Measurements from ENCODE around the gene WARS2. TPM values are rescaled to one million over a fixed set of nuclear protein-coding genes. Genes with fewer than 3 reads are reported as not detected.

The WARS2 gene
- total and polyA plus RNA-seq, 2 experiments from 2014 or later, result 6.2 to 19.3 TPM

GRCh38 chr1:118990513-118991152 is 149.8 kb downstream of the WARS2 start:
- Histone ChIP-seq H3K9me2 (replicated peaks; ENCODE audit: insufficient read depth) (no peaks in the 10 kb centered on the region), H3K79me2 (peaks cover 8% of the 10 kb centered on the region), H3K27me3 (peaks cover 93% of the 10 kb centered on the region), H2AFZ (no peak overlapping the region), H3K9me3 (ENCODE audit: low read depth) (no peaks in the 10 kb centered on the region), H3K27ac (no peak overlapping the region), H3K4me3 (no peak overlapping the region), H3K36me3 (replicated peaks; ENCODE audit: insufficient read depth, low read depth) (no peaks in the 10 kb centered on the region), H4K20me1 (ENCODE audit: insufficient read depth, poor library complexity, severe bottlenecking) (no peaks in the 10 kb centered on the region), H3K4me1 (ENCODE audit: insufficient read depth) (peaks cover 4% of the 10 kb centered on the region), H3K4me2 (no peak overlapping the region)
- WGBS (ENCODE audit: low lambda C conversion rate, missing lambda C conversion rate), result 75% methylated on average over 8 of the region's 8 CpGs
- TF ChIP-seq, protein P1, sequence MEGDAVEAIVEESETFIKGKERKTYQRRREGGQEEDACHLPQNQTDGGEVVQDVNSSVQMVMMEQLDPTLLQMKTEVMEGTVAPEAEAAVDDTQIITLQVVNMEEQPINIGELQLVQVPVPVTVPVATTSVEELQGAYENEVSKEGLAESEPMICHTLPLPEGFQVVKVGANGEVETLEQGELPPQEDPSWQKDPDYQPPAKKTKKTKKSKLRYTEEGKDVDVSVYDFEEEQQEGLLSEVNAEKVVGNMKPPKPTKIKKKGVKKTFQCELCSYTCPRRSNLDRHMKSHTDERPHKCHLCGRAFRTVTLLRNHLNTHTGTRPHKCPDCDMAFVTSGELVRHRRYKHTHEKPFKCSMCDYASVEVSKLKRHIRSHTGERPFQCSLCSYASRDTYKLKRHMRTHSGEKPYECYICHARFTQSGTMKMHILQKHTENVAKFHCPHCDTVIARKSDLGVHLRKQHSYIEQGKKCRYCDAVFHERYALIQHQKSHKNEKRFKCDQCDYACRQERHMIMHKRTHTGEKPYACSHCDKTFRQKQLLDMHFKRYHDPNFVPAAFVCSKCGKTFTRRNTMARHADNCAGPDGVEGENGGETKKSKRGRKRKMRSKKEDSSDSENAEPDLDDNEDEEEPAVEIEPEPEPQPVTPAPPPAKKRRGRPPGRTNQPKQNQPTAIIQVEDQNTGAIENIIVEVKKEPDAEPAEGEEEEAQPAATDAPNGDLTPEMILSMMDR (IDR thresholded peaks at IDR 0.05; ENCODE audit: poor library complexity), result no peak
- TF ChIP-seq EZH2phosphoT487 (IDR thresholded peaks at IDR 0.05; ENCODE audit: low read depth, severe bottlenecking, unreplicated experiment), result no peak
- no peak for TF ChIP-seq EZH2 (IDR thresholded peaks at IDR 0.05; ENCODE audit: borderline replicate concordance)
- no peak for DNase-seq (ENCODE audit: low spot score)

DNA sequence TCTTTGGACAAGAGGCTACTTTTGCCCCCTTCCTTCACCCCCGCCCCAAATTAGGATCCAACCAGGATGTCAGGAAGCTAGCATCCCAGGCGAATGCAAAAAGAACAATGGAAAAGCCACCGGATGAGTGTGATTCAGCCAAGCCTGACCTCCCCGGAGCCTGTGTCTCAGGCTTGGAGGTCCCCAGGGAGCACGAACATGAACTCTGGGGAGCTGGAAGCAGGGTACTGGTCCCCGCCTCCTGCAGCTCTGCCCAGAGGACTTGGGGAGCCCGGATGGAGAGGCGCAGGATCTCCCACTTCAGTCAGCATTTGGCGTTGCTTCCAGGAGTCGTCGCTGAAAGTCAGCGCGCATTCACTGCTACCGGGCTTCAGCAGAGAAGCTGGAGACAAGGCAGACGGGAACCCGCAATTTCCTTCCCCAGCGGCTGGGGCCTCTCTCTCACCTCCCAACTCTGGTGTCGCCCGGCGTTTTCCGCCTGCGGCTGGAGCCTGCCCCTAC is 150.5 kb downstream of the WARS2 start:
- Histone ChIP-seq H3K9me3 (ENCODE audit: low read depth) (no peaks in the 10 kb centered on the region), H3K4me3 (no peak overlapping the region), H3K4me2 (peak overlapping the region; percentile 81), H2AFZ (no peak overlapping the region), H3K4me1 (ENCODE audit: insufficient read depth) (peaks cover 12% of the 10 kb centered on the region), H3K9me2 (replicated peaks; ENCODE audit: insufficient read depth) (no peaks in the 10 kb centered on the region), H3K36me3 (replicated peaks; ENCODE audit: insufficient read depth, low read depth) (no peaks in the 10 kb centered on the region), H3K79me2 (peaks cover 13% of the 10 kb centered on the region), H4K20me1 (ENCODE audit: insufficient read depth, poor library complexity, severe bottlenecking) (no peaks in the 10 kb centered on the region), H3K27me3 (peaks cover 99% of the 10 kb centered on the region), H3K27ac (no peak overlapping the region)
- no peak for DNase-seq (ENCODE audit: low spot score)
- TF ChIP-seq EZH2phosphoT487 (IDR thresholded peaks at IDR 0.05; ENCODE audit: low read depth, severe bottlenecking, unreplicated experiment), result no peak
- TF ChIP-seq EZH2 (IDR thresholded peaks at IDR 0.05; ENCODE audit: borderline replicate concordance), result no peak
- TF ChIP-seq, protein P1 (IDR thresholded peaks at IDR 0.05; ENCODE audit: poor library complexity), result no peak
- 41% methylated on average over 22 of the region's 22 CpGs for WGBS (ENCODE audit: low lambda C conversion rate, missing lambda C conversion rate)

GRCh38 chr1:118989006-118989815 is 151.2 kb downstream of the WARS2 start:
- no peaks in the 10 kb centered on the region for H4K20me1 ChIP-seq (ENCODE audit: insufficient read depth, poor library complexity, severe bottlenecking)
- peak overlapping the region; percentile 81 for H3K4me2 ChIP-seq
- H3K36me3 ChIP-seq (replicated peaks; ENCODE audit: insufficient read depth, low read depth), result no peaks in the 10 kb centered on the region
- no peaks in the 10 kb centered on the region for H3K9me3 ChIP-seq (ENCODE audit: low read depth)
- no peaks in the 10 kb centered on the region for H3K9me2 ChIP-seq (replicated peaks; ENCODE audit: insufficient read depth)
- DNase-seq (ENCODE audit: low spot score), result no peak
- H3K27ac ChIP-seq, result no peak overlapping the region
- peaks cover 99% of the 10 kb centered on the region for H3K27me3 ChIP-seq
- TF ChIP-seq EZH2 (IDR thresholded peaks at IDR 0.05; ENCODE audit: borderline replicate concordance), result peak; percentile 93
- TF ChIP-seq, protein P1 (IDR thresholded peaks at IDR 0.05; ENCODE audit: poor library complexity), result no peak
- TF ChIP-seq EZH2phosphoT487 (IDR thresholded peaks at IDR 0.05; ENCODE audit: low read depth, severe bottlenecking, unreplicated experiment), result peak; percentile 68
- peaks cover 15% of the 10 kb centered on the region for H3K4me1 ChIP-seq (ENCODE audit: insufficient read depth)
- H3K4me3 ChIP-seq, result no peak overlapping the region
- 21% methylated on average over 44 of the region's 44 CpGs for WGBS (ENCODE audit: low lambda C conversion rate, missing lambda C conversion rate)
- H2AFZ ChIP-seq, result peak overlapping the region; percentile 84
- peaks cover 13% of the 10 kb centered on the region for H3K79me2 ChIP-seq

Measured in hepatocyte (in vitro differentiated cells).